SH-SY5Y (cell line): ENCODE measurements around the gene PAQR6.

ENCODE experiments used
- GATA2 ChIP-seq: IDR thresholded peaks from 2 replicates; pipeline ENCODE4 v1.6.1; 2011; ENCODE audit warnings: mild to moderate bottlenecking, low read depth, low read length
- GATA3 ChIP-seq: IDR thresholded peaks from 2 replicates; pipeline ENCODE4 v1.6.1; 2011; ENCODE audit warnings: low read depth, mild to moderate bottlenecking, low read length, moderate library complexity

DNA sequence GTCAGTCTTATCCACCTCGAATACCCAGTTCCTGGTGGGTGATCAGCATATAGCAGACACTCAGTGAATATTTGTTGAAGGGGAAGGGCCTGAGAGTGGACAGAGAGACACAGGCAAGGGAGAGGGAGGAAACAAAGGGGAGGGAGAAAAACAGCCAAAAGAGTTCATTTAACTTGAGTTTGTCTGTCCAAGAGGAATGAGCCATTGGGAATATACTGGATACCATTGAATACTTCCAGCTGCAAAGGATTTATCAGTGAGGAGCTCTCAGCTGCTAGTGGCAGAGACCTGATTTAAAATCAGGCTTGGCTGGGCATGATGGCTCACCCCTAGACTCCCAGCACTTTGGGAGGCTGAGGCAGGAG lies 17.4 kb downstream of the PAQR6 start:
- no peak for TF ChIP-seq GATA2
- no peak for TF ChIP-seq GATA3
